ENCODE data around the gene SDF2. TPM values are rescaled to one million over a fixed set of nuclear protein-coding genes. Genes with fewer than 3 reads are reported as not detected.
A peak's percentile ranks its signal among the peaks of the same experiment; 100 is the strongest.
"Not testable (repeated sequence)": the region's sequence is repeated elsewhere in the genome, so short reads cannot be mapped to it uniquely, and the experiment has no call there.

SDF2 gene
- polyA plus RNA-seq, 1 donor = 34.8 TPM

- DNase-seq (ENCODE audit: low read depth) = no peak
These were observed 23.7 kb upstream of the SDF2 start for GRCh38 chr17:28685366-28685765.

- no peak for DNase-seq (ENCODE audit: low read depth)
These were observed 23.3 kb upstream of the SDF2 start for GRCh38 chr17:28684963-28685362.

- no peak for DNase-seq (ENCODE audit: low read depth)
These were observed 20.9 kb upstream of the SDF2 start for GRCh38 chr17:28682655-28683054.

- DNase-seq (ENCODE audit: low read depth) = no peak
These were observed 14.3 kb upstream of the SDF2 start for GRCh38 chr17:28675980-28676379.

- no peak for DNase-seq (ENCODE audit: low read depth)
These were observed 13.8 kb upstream of the SDF2 start for GRCh38 chr17:28675490-28675889.

- no peak for DNase-seq (ENCODE audit: low read depth)
These were observed 8.2 kb upstream of the SDF2 start for GRCh38 chr17:28669918-28670317.

GRCh38 chr17:28667870-28668269 lies 6.2 kb upstream of the SDF2 start:
- DNase-seq (ENCODE audit: low read depth) = no peak

GRCh38 chr17:28665994-28666393 lies 4.3 kb upstream of the SDF2 start:
- no peak for DNase-seq (ENCODE audit: low read depth)

- no peak for DNase-seq (ENCODE audit: low read depth)
These were observed 2.0 kb upstream of the SDF2 start for GRCh38 chr17:28663723-28664122.

- no peak for DNase-seq (ENCODE audit: low read depth)
These were observed 772 bp upstream of the SDF2 start for GRCh38 chr17:28662527-28662829.

- not testable (repeated sequence) for DNase-seq (ENCODE audit: low read depth)
These were observed 2.2 kb downstream of the SDF2 start for GRCh38 chr17:28659497-28659881.

- not testable (repeated sequence) for DNase-seq (ENCODE audit: low read depth)
These were observed 2.8 kb downstream of the SDF2 start for GRCh38 chr17:28658766-28659496.

- DNase-seq (ENCODE audit: low read depth) = not testable (repeated sequence)
These were observed 3.4 kb downstream of the SDF2 start for GRCh38 chr17:28658342-28658741.

GRCh38 chr17:28657756-28658155 lies 4.0 kb downstream of the SDF2 start:
- DNase-seq (ENCODE audit: low read depth) = no peak

GRCh38 chr17:28655160-28655559 lies 6.5 kb downstream of the SDF2 start:
- DNase-seq (ENCODE audit: low read depth) = no peak

- DNase-seq (ENCODE audit: low read depth) = no peak
These were observed 13.0 kb downstream of the SDF2 start for GRCh38 chr17:28648698-28649097.

- DNase-seq (ENCODE audit: low read depth) = no peak
These were observed 15.5 kb downstream of the SDF2 start for GRCh38 chr17:28646039-28646754.

GRCh38 chr17:28645576-28645939 lies 16.1 kb downstream of the SDF2 start:
- no peak for DNase-seq (ENCODE audit: low read depth)

GRCh38 chr17:28644787-28645575 lies 16.7 kb downstream of the SDF2 start, which contains the start of gene BLTP2:
BLTP2 (minus strand) TSS chr17:28645158; CDS start chr17:28645056, 102 bp downstream.
- peak; percentile 87 for DNase-seq (ENCODE audit: low read depth)

GRCh38 chr17:28643983-28644786 lies 17.5 kb downstream of the SDF2 start:
- DNase-seq (ENCODE audit: low read depth) = no peak

GRCh38 chr17:28641579-28641978 lies 20.1 kb downstream of the SDF2 start:
- no peak for DNase-seq (ENCODE audit: low read depth)

GRCh38 chr17:28635506-28635905 lies 26.2 kb downstream of the SDF2 start:
- DNase-seq (ENCODE audit: low read depth) = no peak

Measured in forelimb muscle (tissue), 1 donor.